Measurements from ENCODE around the gene JAK2. TPM values are rescaled to one million over a fixed set of nuclear protein-coding genes. Genes with fewer than 3 reads are reported as not detected.

Gene JAK2
- total RNA-seq, 4 donors from 2014 or later: 11.1 to 18.9 (median 11.9) TPM

DNA sequence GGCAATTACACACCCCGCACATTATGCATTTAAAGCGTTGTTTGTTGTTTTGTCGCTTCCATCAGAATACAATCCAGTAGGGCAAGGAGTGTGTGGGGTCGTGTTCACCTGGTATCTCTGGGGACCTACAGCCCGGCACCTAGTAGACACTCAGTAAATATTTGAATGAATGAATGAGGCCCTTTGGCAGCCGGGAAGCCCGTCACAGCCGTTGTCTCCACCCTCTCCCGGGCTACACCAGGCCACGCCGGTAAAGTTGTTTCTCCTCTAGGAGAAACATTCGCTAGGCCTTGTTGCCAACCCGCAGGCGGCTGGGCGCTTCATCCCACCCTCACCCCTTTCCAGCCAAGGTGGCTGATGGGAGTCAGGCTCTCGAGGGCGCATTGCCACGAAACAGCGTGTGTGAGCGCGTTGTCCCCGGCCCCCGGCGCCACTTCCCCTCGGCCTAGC lies 876 bp upstream of the JAK2 start:
- intact Hi-C loops (cut with DNase I): loop anchor here (10.0 kb wide), 1 partner anchor 49 kb away; no protein-coding TSS in a partner anchor
- Histone ChIP-seq H3K27me3 (no peaks in the 10 kb centered on the region), H3K4me1 (peaks cover 24 to 57% (median 27%) of the 10 kb centered on the region in 3 donors), H3K27ac (peak overlapping the region; percentile 97 to 98 (median 98)), H3K36me3 (no peaks in the 10 kb centered on the region), H3K9me3 (no peaks in the 10 kb centered on the region), H3K4me3 (peak overlapping the region; percentile 65 to 92 (median 88))
- DNase-seq: no peak
- WGBS, 2 donors: 10 to 24% methylated on average over 8 to 21 of the region's 25 CpGs
- TF ChIP-seq POLR2A (IDR thresholded peaks at IDR 0.05): no peak
- TF ChIP-seq, protein P1, sequence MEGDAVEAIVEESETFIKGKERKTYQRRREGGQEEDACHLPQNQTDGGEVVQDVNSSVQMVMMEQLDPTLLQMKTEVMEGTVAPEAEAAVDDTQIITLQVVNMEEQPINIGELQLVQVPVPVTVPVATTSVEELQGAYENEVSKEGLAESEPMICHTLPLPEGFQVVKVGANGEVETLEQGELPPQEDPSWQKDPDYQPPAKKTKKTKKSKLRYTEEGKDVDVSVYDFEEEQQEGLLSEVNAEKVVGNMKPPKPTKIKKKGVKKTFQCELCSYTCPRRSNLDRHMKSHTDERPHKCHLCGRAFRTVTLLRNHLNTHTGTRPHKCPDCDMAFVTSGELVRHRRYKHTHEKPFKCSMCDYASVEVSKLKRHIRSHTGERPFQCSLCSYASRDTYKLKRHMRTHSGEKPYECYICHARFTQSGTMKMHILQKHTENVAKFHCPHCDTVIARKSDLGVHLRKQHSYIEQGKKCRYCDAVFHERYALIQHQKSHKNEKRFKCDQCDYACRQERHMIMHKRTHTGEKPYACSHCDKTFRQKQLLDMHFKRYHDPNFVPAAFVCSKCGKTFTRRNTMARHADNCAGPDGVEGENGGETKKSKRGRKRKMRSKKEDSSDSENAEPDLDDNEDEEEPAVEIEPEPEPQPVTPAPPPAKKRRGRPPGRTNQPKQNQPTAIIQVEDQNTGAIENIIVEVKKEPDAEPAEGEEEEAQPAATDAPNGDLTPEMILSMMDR (IDR thresholded peaks at IDR 0.05): no peak

DNA sequence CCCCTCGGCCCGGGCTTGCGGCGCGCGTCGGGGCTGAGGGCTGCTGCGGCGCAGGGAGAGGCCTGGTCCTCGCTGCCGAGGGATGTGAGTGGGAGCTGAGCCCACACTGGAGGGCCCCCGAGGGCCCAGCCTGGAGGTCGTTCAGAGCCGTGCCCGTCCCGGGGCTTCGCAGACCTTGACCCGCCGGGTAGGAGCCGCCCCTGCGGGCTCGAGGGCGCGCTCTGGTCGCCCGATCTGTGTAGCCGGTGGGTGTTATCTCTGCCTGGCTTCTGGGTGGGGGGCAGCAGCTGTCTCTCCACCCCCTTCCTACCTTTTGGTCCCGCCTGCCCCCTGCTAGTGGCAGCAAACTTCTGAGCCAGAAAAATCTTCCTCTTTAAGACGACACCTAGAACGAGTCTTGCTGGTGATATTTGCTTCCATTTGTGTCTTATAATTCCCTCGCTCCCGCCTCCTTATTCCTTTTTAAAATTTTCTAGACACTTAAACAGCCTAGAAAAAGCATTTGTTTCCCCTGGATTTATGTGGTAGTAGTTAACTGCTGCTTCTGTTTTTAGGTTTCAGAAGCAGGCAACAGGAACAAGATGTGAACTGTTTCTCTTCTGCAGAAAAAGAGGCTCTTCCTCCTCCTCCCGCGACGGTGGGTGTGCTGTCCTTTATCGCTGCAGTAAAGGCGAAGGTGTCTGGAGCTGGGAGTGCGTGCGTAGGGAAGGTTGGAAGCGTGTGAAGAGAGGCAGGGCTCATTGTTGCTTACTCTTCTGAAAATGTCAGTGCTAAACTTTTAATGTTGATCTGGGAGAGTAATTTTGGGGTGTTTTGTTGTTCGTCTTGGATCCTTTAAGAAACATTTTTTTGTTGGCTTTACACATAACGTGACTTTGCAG lies 554 bp downstream of the JAK2 start:
- peaks cover 19 to 54% (median 27%) of the 10 kb centered on the region in 3 donors for H3K4me1 ChIP-seq
- 0 to 1% methylated on average over 14 to 15 of the region's 42 CpGs for WGBS, 2 donors
- no peaks in the 10 kb centered on the region for H3K9me3 ChIP-seq
- no peaks in the 10 kb centered on the region for H3K27me3 ChIP-seq
- intact Hi-C loops (cut with DNase I): loop anchor here (10.0 kb wide), 1 partner anchor 51 kb away; no protein-coding TSS in a partner anchor
- peak overlapping the region; percentile 65 to 92 (median 88) for H3K4me3 ChIP-seq
- DNase-seq: no peak
- H3K27ac ChIP-seq: peak overlapping the region; percentile 97 to 98 (median 98)
- H3K36me3 ChIP-seq: peaks cover 0 to 5% (median 0%) of the 10 kb centered on the region in 3 donors
- TF ChIP-seq, protein P1 (IDR thresholded peaks at IDR 0.05): peak in 1 of 6 experiments; percentile 2
- peak in 1 of 4 donors; percentile 28 for TF ChIP-seq POLR2A (IDR thresholded peaks at IDR 0.05)

- peaks cover 0 to 9% (median 0%) of the 10 kb centered on the region in 3 donors for H3K36me3 ChIP-seq
- no peak for TF ChIP-seq POLR2A (IDR thresholded peaks at IDR 0.05)
- TF ChIP-seq, protein P1 (IDR thresholded peaks at IDR 0.05): no peak
- peaks cover 19 to 58% (median 27%) of the 10 kb centered on the region in 3 donors for H3K4me1 ChIP-seq
- DNase-seq: no peak
- no peaks in the 10 kb centered on the region for H3K9me3 ChIP-seq
- H3K27me3 ChIP-seq: no peaks in the 10 kb centered on the region
- intact Hi-C loops (cut with DNase I): loop anchor here (10.0 kb wide), 1 partner anchor 51 kb away; no protein-coding TSS in a partner anchor
- H3K27ac ChIP-seq: peak overlapping the region; percentile 97 to 98 (median 98)
- 0 to 5% methylated on average over 3 of the region's 3 CpGs for WGBS, 2 donors
- peak overlapping the region; percentile 65 to 92 (median 88) for H3K4me3 ChIP-seq
These were observed 1.2 kb downstream of the JAK2 start for GRCh38 chr9:4986296-4986695.

GRCh38 chr9:4986783-4987182 lies 1.7 kb downstream of the JAK2 start:
- WGBS, 2 donors: 48 to 61% methylated on average over 4 of the region's 4 CpGs
- Histone ChIP-seq H3K4me3 (peak overlapping the region; percentile 65 to 92 (median 88)), H3K4me1 (peaks cover 19 to 58% (median 27%) of the 10 kb centered on the region in 3 donors), H3K36me3 (peaks cover 0 to 14% (median 0%) of the 10 kb centered on the region in 3 donors), H3K27ac (peak overlapping the region in 2 of 4 donors; percentile 97 to 98), H3K27me3 (no peaks in the 10 kb centered on the region), H3K9me3 (no peaks in the 10 kb centered on the region)
- DNase-seq: no peak
- intact Hi-C loops (cut with DNase I): loop anchor here (10.0 kb wide), 1 partner anchor 52 kb away; no protein-coding TSS in a partner anchor
- TF ChIP-seq POLR2A (IDR thresholded peaks at IDR 0.05): no peak
- TF ChIP-seq, protein P1 (IDR thresholded peaks at IDR 0.05): no peak

All from esophagus squamous epithelium (tissue), 5 donors.